ENCODE data around the gene ST3GAL5. TPM values are rescaled to one million over a fixed set of nuclear protein-coding genes. Genes with fewer than 3 reads are reported as not detected.

Gene ST3GAL5
- total and polyA plus RNA-seq, 2 experiments from 2014 or later: 3.2 to 7.9 TPM

DNA sequence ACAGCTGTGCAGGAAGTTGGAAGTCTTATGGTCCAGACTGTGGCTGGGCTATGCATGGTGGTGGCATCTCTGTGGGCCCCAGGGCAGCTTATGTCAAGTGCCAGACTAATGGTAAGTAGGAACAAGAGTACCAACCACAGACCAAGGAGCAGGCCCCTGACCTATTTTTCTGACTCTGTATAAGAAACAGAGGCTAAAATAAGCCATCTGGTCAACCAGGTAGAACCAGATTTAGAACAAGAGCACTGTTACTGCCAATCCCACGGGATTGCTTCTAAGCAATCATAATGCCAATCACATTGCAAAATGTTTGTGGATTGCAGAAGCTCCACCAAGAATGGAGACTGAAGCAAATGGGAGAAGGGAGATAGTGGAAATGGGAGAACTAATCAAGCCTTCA, 11.1 kb upstream of the ST3GAL5 start:
- Histone ChIP-seq H3K79me2 (replicated peaks; ENCODE audit: insufficient read depth) (no peaks in the 10 kb centered on the region), H3K4me2 (no peak overlapping the region), H2AFZ (no peak overlapping the region), H3K4me1 (ENCODE audit: insufficient read depth) (peaks cover 3% of the 10 kb centered on the region), H3K4me3 (no peak overlapping the region), H4K20me1 (replicated peaks; ENCODE audit: insufficient read depth) (no peaks in the 10 kb centered on the region), H3K9me2 (ENCODE audit: insufficient read depth) (0 out of 2 replicates have a peak, but pooled peaks cover 5% of the 10 kb centered on the region), H3K36me3 (ENCODE audit: insufficient read depth) (no peaks in the 10 kb centered on the region), H3K27ac (ENCODE audit: low read depth) (no peak overlapping the region), H3F3A (replicated peaks; ENCODE audit: low read depth) (no peaks in the 10 kb centered on the region), H3K27me3 (ENCODE audit: insufficient read depth) (no peaks in the 10 kb centered on the region)
- Mint-ChIP-seq H3K27ac (no peak overlapping the region), H3K4me1 (peaks cover 5% of the 10 kb centered on the region; the same call in 2 of the 3 replicates), H3K27me3 (ENCODE audit: insufficient read depth, low read depth, poor library complexity) (no peaks in the 10 kb centered on the region), H3K4me3 (no peak overlapping the region), H3K9me3 (0 out of 3 replicates have a peak, but pooled peaks cover 3% of the 10 kb centered on the region), H3K36me3 (ENCODE audit: low read depth) (no peaks in the 10 kb centered on the region)
- no peak for DNase-seq (ENCODE audit: low spot score)
- ATAC-seq: no peak
- TF ChIP-seq ZNF331 (CRISPR knock-in tag; IDR thresholded peaks at IDR 0.05; ENCODE audit: low read depth): no peak
- TF ChIP-seq, protein P1, sequence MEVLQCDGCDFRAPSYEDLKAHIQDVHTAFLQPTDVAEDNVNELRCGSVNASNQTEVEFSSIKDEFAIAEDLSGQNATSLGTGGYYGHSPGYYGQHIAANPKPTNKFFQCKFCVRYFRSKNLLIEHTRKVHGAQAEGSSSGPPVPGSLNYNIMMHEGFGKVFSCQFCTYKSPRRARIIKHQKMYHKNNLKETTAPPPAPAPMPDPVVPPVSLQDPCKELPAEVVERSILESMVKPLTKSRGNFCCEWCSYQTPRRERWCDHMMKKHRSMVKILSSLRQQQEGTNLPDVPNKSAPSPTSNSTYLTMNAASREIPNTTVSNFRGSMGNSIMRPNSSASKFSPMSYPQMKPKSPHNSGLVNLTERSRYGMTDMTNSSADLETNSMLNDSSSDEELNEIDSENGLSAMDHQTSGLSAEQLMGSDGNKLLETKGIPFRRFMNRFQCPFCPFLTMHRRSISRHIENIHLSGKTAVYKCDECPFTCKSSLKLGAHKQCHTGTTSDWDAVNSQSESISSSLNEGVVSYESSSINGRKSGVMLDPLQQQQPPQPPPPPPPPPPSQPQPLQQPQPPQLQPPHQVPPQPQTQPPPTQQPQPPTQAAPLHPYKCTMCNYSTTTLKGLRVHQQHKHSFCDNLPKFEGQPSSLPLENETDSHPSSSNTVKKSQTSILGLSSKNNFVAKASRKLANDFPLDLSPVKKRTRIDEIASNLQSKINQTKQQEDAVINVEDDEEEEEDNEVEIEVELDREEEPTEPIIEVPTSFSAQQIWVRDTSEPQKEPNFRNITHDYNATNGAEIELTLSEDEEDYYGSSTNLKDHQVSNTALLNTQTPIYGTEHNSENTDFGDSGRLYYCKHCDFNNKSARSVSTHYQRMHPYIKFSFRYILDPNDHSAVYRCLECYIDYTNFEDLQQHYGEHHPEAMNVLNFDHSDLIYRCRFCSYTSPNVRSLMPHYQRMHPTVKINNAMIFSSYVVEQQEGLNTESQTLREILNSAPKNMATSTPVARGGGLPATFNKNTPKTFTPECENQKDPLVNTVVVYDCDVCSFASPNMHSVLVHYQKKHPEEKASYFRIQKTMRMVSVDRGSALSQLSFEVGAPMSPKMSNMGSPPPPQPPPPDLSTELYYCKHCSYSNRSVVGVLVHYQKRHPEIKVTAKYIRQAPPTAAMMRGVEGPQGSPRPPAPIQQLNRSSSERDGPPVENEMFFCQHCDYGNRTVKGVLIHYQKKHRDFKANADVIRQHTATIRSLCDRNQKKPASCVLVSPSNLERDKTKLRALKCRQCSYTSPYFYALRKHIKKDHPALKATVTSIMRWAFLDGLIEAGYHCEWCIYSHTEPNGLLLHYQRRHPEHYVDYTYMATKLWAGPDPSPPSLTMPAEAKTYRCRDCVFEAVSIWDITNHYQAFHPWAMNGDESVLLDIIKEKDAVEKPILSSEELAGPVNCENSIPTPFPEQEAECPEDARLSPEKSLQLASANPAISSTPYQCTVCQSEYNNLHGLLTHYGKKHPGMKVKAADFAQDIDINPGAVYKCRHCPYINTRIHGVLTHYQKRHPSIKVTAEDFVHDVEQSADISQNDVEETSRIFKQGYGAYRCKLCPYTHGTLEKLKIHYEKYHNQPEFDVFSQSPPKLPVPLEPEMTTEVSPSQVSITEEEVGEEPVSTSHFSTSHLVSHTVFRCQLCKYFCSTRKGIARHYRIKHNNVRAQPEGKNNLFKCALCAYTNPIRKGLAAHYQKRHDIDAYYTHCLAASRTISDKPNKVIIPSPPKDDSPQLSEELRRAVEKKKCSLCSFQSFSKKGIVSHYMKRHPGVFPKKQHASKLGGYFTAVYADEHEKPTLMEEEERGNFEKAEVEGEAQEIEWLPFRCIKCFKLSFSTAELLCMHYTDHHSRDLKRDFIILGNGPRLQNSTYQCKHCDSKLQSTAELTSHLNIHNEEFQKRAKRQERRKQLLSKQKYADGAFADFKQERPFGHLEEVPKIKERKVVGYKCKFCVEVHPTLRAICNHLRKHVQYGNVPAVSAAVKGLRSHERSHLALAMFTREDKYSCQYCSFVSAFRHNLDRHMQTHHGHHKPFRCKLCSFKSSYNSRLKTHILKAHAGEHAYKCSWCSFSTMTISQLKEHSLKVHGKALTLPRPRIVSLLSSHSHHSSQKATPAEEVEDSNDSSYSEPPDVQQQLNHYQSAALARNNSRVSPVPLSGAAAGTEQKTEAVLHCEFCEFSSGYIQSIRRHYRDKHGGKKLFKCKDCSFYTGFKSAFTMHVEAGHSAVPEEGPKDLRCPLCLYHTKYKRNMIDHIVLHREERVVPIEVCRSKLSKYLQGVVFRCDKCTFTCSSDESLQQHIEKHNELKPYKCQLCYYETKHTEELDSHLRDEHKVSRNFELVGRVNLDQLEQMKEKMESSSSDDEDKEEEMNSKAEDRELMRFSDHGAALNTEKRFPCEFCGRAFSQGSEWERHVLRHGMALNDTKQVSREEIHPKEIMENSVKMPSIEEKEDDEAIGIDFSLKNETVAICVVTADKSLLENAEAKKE (CRISPR knock-in tag; IDR thresholded peaks at IDR 0.05): no peak
- no peak for TF ChIP-seq POLR2AphosphoS5 (IDR thresholded peaks at IDR 0.05; ENCODE audit: low read depth)
- no peak for TF ChIP-seq ZNF114 (CRISPR knock-in tag; IDR thresholded peaks at IDR 0.05)
- no peak for TF ChIP-seq JUNB (IDR thresholded peaks at IDR 0.05; ENCODE audit: unreplicated experiment)
- no peak for TF ChIP-seq EZH2phosphoT487 (IDR thresholded peaks at IDR 0.05; ENCODE audit: unreplicated experiment)
- TF ChIP-seq, protein P2, sequence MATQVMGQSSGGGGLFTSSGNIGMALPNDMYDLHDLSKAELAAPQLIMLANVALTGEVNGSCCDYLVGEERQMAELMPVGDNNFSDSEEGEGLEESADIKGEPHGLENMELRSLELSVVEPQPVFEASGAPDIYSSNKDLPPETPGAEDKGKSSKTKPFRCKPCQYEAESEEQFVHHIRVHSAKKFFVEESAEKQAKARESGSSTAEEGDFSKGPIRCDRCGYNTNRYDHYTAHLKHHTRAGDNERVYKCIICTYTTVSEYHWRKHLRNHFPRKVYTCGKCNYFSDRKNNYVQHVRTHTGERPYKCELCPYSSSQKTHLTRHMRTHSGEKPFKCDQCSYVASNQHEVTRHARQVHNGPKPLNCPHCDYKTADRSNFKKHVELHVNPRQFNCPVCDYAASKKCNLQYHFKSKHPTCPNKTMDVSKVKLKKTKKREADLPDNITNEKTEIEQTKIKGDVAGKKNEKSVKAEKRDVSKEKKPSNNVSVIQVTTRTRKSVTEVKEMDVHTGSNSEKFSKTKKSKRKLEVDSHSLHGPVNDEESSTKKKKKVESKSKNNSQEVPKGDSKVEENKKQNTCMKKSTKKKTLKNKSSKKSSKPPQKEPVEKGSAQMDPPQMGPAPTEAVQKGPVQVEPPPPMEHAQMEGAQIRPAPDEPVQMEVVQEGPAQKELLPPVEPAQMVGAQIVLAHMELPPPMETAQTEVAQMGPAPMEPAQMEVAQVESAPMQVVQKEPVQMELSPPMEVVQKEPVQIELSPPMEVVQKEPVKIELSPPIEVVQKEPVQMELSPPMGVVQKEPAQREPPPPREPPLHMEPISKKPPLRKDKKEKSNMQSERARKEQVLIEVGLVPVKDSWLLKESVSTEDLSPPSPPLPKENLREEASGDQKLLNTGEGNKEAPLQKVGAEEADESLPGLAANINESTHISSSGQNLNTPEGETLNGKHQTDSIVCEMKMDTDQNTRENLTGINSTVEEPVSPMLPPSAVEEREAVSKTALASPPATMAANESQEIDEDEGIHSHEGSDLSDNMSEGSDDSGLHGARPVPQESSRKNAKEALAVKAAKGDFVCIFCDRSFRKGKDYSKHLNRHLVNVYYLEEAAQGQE (IDR thresholded peaks at IDR 0.05; ENCODE audit: unreplicated experiment): no peak
- TF ChIP-seq NANOG (IDR thresholded peaks at IDR 0.05; ENCODE audit: borderline replicate concordance): no peak
- TF ChIP-seq CREB1 (CRISPR knock-in tag; IDR thresholded peaks at IDR 0.05; ENCODE audit: low read depth): no peak
- TF ChIP-seq, protein P3, sequence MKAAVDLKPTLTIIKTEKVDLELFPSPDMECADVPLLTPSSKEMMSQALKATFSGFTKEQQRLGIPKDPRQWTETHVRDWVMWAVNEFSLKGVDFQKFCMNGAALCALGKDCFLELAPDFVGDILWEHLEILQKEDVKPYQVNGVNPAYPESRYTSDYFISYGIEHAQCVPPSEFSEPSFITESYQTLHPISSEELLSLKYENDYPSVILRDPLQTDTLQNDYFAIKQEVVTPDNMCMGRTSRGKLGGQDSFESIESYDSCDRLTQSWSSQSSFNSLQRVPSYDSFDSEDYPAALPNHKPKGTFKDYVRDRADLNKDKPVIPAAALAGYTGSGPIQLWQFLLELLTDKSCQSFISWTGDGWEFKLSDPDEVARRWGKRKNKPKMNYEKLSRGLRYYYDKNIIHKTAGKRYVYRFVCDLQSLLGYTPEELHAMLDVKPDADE (IDR thresholded peaks at IDR 0.05): no peak
- no peak for TF ChIP-seq STAT1 (IDR thresholded peaks at IDR 0.05; ENCODE audit: unreplicated experiment)
- TF ChIP-seq EZH2 (IDR thresholded peaks at IDR 0.05; ENCODE audit: low read depth, unreplicated experiment): no peak
- TF ChIP-seq, protein P4, sequence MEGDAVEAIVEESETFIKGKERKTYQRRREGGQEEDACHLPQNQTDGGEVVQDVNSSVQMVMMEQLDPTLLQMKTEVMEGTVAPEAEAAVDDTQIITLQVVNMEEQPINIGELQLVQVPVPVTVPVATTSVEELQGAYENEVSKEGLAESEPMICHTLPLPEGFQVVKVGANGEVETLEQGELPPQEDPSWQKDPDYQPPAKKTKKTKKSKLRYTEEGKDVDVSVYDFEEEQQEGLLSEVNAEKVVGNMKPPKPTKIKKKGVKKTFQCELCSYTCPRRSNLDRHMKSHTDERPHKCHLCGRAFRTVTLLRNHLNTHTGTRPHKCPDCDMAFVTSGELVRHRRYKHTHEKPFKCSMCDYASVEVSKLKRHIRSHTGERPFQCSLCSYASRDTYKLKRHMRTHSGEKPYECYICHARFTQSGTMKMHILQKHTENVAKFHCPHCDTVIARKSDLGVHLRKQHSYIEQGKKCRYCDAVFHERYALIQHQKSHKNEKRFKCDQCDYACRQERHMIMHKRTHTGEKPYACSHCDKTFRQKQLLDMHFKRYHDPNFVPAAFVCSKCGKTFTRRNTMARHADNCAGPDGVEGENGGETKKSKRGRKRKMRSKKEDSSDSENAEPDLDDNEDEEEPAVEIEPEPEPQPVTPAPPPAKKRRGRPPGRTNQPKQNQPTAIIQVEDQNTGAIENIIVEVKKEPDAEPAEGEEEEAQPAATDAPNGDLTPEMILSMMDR (conservative IDR thresholded peaks at IDR 0.05; ENCODE audit: low read depth in 2 of 2): no peak

All from GM23338 (cell line).